Measurements from ENCODE around the gene RAD51B.

- TF ChIP-seq AFF4 (CRISPR knock-in tag; IDR thresholded peaks at IDR 0.05) (no peak), ASH2L (IDR thresholded peaks at IDR 0.05; ENCODE audit: insufficient read length, low read depth, low read length) (no peak), ZNF513 (CRISPR knock-in tag; conservative IDR thresholded peaks at IDR 0.05) (no peak), MXI1 (IDR thresholded peaks at IDR 0.05; ENCODE audit: borderline replicate concordance, low read depth, low read length) (no peak), POLR2A (IDR thresholded peaks at IDR 0.05; ENCODE audit: insufficient read depth in 1 of 2, low read depth in 2 of 2, low read length in 2 of 2) (no peak), RCOR2 (CRISPR knock-in tag; IDR thresholded peaks at IDR 0.05) (no peak), NFRKB (IDR thresholded peaks at IDR 0.05) (no peak), HMG20A (CRISPR knock-in tag; IDR thresholded peaks at IDR 0.05; ENCODE audit: borderline replicate concordance) (no peak), NFYB (CRISPR knock-in tag; IDR thresholded peaks at IDR 0.05) (no peak), TRIM22 (IDR thresholded peaks at IDR 0.05) (no peak), YEATS4 (CRISPR knock-in tag; IDR thresholded peaks at IDR 0.05; ENCODE audit: borderline replicate concordance) (no peak)
Measured at GRCh38 chr14:68519671-68520187, 700.1 kb downstream of the RAD51B start.

Measured in HepG2 (cell line).